DOHH2 (cell line): ENCODE data around the gene NBEA.

ENCODE experiments used
- EZH2phosphoT487 ChIP-seq: fragments of 200-600 bp; sonication (generic); IDR thresholded peaks from 2 replicates; pipeline ENCODE4 v1.6.1; 2017; ENCODE audit warnings: borderline replicate concordance, mild to moderate bottlenecking, antibody characterized with exemption, low read length, moderate library complexity, mixed read lengths
- TF ChIP-seq, protein P1 (sequence below): fragments of 200-600 bp; sonication (generic); IDR thresholded peaks from one replicate; pipeline ENCODE4 v1.5.1; 2014; ENCODE audit warnings: antibody characterized with exemption, mild to moderate bottlenecking, low read depth, low read length; ENCODE audit not compliant: poor library complexity, severe bottlenecking

DNA sequence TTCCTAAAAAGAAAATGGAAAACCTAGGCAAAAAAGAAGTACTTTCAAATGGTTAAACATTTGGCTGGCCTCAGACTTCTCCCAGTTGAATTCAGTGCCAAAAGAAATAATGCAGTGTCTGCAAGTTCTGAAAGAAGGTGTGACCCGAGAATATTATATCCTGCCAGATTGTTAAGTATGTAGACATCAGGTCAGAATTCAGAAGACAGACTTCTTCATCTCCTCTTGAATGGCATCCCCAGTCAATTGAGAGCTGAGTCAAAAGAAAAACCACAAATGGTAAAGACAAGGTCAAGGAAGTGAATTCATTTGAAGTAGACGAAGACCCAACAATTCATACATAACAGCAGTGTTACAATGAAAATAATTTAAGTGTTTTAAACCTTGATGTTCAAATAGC lies 194.5 kb downstream of the NBEA start:
- TF ChIP-seq, protein P1, sequence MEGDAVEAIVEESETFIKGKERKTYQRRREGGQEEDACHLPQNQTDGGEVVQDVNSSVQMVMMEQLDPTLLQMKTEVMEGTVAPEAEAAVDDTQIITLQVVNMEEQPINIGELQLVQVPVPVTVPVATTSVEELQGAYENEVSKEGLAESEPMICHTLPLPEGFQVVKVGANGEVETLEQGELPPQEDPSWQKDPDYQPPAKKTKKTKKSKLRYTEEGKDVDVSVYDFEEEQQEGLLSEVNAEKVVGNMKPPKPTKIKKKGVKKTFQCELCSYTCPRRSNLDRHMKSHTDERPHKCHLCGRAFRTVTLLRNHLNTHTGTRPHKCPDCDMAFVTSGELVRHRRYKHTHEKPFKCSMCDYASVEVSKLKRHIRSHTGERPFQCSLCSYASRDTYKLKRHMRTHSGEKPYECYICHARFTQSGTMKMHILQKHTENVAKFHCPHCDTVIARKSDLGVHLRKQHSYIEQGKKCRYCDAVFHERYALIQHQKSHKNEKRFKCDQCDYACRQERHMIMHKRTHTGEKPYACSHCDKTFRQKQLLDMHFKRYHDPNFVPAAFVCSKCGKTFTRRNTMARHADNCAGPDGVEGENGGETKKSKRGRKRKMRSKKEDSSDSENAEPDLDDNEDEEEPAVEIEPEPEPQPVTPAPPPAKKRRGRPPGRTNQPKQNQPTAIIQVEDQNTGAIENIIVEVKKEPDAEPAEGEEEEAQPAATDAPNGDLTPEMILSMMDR = no peak
- TF ChIP-seq EZH2phosphoT487 = no peak
